Kidney epithelial cell (primary cell): ENCODE results near the gene RALGPS2. TPM values are rescaled to one million over a fixed set of nuclear protein-coding genes. Genes with fewer than 3 reads are reported as not detected.

Experiments
- DNase-seq: peaks from one replicate; pipeline ENCODE4 v3.0.0-alpha.2; 2010; ENCODE audit warnings: low read depth
- H3K27me3 ChIP-seq: 2 replicates; pipeline ENCODE4 v1.6.0; 2011; ENCODE audit warnings: low read length; ENCODE audit not compliant: control insufficient read depth, insufficient read depth
- H3K36me3 ChIP-seq: 2 replicates; pipeline ENCODE4 v1.5.1; 2011; ENCODE audit warnings: low read length; ENCODE audit not compliant: control insufficient read depth, insufficient read depth
- H3K4me3 ChIP-seq: 2 replicates; pipeline ENCODE4 v1.5.1; 2011; ENCODE audit warnings: low read depth, mild to moderate bottlenecking, control low read depth, low read length
- CTCF ChIP-seq: IDR thresholded peaks from 2 replicates; pipeline ENCODE4 v1.5.1; 2011; ENCODE audit warnings: mild to moderate bottlenecking, moderate library complexity, low read length, control low read depth, inconsistent platforms; ENCODE audit not compliant: insufficient read depth, poor library complexity, severe bottlenecking
- total RNA-seq: library from RNA; depleted of rRNA; stranded (reverse); fragments of >200 nt; gene quantifications from 2 replicates; pipeline ENCODE4 v1.2.3, GENCODE V29; 2015

The RALGPS2 gene
- total RNA-seq, 1 donor from 2014 or later: 11.6 TPM

GRCh38 chr1:178939338-178940067, 214.5 kb downstream of the RALGPS2 start:
- no peak for TF ChIP-seq CTCF
- peaks cover 2% of the 10 kb centered on the region for H3K27me3 ChIP-seq
- DNase-seq: no peak
- no peaks in the 10 kb centered on the region for H3K36me3 ChIP-seq
- H3K4me3 ChIP-seq: no peak overlapping the region

DNA sequence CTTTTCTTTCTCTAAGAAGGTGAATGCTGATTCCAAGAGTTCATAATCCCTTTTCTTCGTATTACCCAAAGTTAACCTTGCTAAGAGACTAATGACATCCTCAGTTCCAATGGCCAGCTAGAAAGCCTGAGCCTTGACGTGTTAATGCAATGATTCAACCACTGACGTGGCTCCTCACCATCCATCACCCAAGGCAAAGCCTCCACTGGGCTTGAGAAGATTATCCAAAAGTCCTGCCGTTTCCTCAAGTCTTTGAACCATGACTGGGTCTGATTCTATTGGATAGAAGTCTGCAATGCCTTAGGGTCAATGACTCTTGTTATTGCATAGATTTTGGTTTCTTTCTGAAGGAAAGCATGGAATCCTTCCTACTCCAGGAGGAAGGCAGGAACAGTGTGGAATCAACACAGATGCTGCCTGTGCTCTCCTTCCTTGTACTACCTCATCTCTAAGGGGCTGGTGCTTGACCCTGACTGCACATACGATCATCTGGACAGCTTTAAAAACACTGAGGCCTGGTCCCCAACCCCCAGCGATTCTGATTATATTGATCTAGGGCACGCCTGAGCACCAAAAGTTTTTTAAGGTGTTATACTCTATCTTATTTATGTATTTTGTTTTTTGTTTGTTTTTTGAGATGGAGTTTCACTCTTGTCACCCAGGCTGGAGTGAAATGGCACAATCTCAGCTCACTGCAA, 215.2 kb downstream of the RALGPS2 start:
- no peak for DNase-seq
- no peak overlapping the region for H3K4me3 ChIP-seq
- no peak for TF ChIP-seq CTCF
- no peaks in the 10 kb centered on the region for H3K36me3 ChIP-seq
- H3K27me3 ChIP-seq: peaks cover 2% of the 10 kb centered on the region

- no peak for TF ChIP-seq CTCF
- Histone ChIP-seq H3K36me3 (no peaks in the 10 kb centered on the region), H3K4me3 (no peak overlapping the region), H3K27me3 (peaks cover 2% of the 10 kb centered on the region)
- no peak for DNase-seq
Measured at GRCh38 chr1:178941261-178941689, 216.2 kb downstream of the RALGPS2 start.

- Histone ChIP-seq H3K36me3 (no peaks in the 10 kb centered on the region), H3K27me3 (peaks cover 2% of the 10 kb centered on the region), H3K4me3 (no peak overlapping the region)
- no peak for TF ChIP-seq CTCF
- DNase-seq: no peak
Measured at GRCh38 chr1:178941849-178942248, 216.8 kb downstream of the RALGPS2 start.

GRCh38 chr1:178942285-178943198, 217.5 kb downstream of the RALGPS2 start:
- Histone ChIP-seq H3K27me3 (peaks cover 2% of the 10 kb centered on the region), H3K36me3 (no peaks in the 10 kb centered on the region), H3K4me3 (no peak overlapping the region)
- no peak for DNase-seq
- TF ChIP-seq CTCF: no peak
